ENCODE data around the gene XPO6.
"Not testable (repeated sequence)": the region's sequence is repeated elsewhere in the genome, so short reads cannot be mapped to it uniquely, and the experiment has no call there.

The XPO6 gene, protein sequence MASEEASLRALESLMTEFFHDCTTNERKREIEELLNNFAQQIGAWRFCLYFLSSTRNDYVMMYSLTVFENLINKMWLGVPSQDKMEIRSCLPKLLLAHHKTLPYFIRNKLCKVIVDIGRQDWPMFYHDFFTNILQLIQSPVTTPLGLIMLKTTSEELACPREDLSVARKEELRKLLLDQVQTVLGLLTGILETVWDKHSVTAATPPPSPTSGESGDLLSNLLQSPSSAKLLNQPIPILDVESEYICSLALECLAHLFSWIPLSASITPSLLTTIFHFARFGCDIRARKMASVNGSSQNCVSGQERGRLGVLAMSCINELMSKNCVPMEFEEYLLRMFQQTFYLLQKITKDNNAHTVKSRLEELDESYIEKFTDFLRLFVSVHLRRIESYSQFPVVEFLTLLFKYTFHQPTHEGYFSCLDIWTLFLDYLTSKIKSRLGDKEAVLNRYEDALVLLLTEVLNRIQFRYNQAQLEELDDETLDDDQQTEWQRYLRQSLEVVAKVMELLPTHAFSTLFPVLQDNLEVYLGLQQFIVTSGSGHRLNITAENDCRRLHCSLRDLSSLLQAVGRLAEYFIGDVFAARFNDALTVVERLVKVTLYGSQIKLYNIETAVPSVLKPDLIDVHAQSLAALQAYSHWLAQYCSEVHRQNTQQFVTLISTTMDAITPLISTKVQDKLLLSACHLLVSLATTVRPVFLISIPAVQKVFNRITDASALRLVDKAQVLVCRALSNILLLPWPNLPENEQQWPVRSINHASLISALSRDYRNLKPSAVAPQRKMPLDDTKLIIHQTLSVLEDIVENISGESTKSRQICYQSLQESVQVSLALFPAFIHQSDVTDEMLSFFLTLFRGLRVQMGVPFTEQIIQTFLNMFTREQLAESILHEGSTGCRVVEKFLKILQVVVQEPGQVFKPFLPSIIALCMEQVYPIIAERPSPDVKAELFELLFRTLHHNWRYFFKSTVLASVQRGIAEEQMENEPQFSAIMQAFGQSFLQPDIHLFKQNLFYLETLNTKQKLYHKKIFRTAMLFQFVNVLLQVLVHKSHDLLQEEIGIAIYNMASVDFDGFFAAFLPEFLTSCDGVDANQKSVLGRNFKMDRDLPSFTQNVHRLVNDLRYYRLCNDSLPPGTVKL

DNA sequence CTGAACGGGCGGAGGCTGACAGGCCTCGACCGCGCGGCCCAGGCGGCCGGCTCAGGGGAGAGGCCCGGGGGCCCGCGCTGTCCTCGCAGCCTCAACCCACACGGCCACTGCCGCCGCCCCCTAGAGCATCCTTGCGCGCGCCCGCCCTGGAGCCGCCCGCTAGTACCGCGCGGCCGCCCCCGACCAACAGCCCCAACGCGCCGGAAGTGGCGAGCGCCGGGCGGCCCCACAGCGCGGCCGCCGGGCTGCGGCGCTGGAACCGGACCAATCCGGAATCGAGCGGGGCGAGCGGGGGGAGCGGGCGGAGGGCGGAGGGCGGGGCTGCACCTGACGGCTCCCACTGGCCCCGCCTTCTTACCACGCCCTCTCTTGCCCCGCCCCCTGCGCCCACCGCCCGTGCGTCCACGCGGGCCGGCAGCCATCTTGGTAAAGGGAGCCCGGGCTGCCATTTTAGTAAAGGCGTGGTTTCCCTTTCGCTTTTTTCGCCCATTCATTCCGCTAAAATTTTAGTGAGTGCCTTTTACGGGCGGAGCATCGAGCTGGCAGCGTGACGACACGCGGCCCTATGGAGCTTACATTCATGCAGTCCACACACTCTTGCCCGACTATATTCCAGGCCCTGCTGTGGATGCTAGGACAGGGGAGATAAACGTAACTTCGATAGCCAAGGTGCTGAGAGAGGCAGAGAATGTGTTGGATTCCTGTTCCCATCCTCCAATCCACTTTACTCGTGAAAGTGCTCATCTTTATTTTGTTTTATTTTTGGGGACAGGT is at the start of gene XPO6:
XPO6 (minus strand) TSS at position 208 of the 774 bp plus-strand sequence. CDS start 597 bp downstream, outside the sequence.
- no peaks in the 10 kb centered on the region for H3K9me3 Mint-ChIP-seq
- intact Hi-C loops (cut with micrococcal nuclease) = loop anchor here (2.0 kb wide), 2 partner anchors 31 to 53 kb away; no protein-coding TSS in a partner anchor
- H3K27ac Mint-ChIP-seq = peak within 1 kb of the TSS; percentile 86
- peaks cover 44% of the 10 kb centered on the region for H3K4me1 Mint-ChIP-seq (ENCODE audit: low read depth)
- H3K27me3 Mint-ChIP-seq = no peaks in the 10 kb centered on the region
- H3K4me3 Mint-ChIP-seq = peak within 1 kb of the TSS; percentile 90
- H3K36me3 Mint-ChIP-seq (ENCODE audit: low read depth) = peaks cover 43% of the 10 kb centered on the region

GRCh38 chr16:28260193-28260592 is 48.4 kb upstream of the XPO6 start:
- H3K36me3 Mint-ChIP-seq (ENCODE audit: low read depth) = no peaks in the 10 kb centered on the region
- no peak overlapping the region for H3K27ac Mint-ChIP-seq
- H3K9me3 Mint-ChIP-seq = no peaks in the 10 kb centered on the region
- H3K27me3 Mint-ChIP-seq = peaks cover 19% of the 10 kb centered on the region
- peaks cover 6% of the 10 kb centered on the region for H3K4me1 Mint-ChIP-seq (ENCODE audit: low read depth)
- intact Hi-C loops (cut with micrococcal nuclease) = no loop called here
- H3K4me3 Mint-ChIP-seq = no peak overlapping the region

- Mint-ChIP-seq H3K27me3 (peaks cover 17% of the 10 kb centered on the region), H3K27ac (no peak overlapping the region), H3K36me3 (ENCODE audit: low read depth) (no peaks in the 10 kb centered on the region), H3K9me3 (no peaks in the 10 kb centered on the region), H3K4me1 (ENCODE audit: low read depth) (peaks cover 4% of the 10 kb centered on the region), H3K4me3 (no peak overlapping the region)
- intact Hi-C loops (cut with micrococcal nuclease) = no loop called here
Observed at GRCh38 chr16:28259781-28260150, 48.0 kb upstream of the XPO6 start.

GRCh38 chr16:28259091-28259780 is 47.5 kb upstream of the XPO6 start:
- H3K4me1 Mint-ChIP-seq (ENCODE audit: low read depth) = no peaks in the 10 kb centered on the region
- no peaks in the 10 kb centered on the region for H3K36me3 Mint-ChIP-seq (ENCODE audit: low read depth)
- H3K9me3 Mint-ChIP-seq = no peaks in the 10 kb centered on the region
- H3K27me3 Mint-ChIP-seq = peaks cover 13% of the 10 kb centered on the region
- H3K4me3 Mint-ChIP-seq = no peak overlapping the region
- H3K27ac Mint-ChIP-seq = no peak overlapping the region
- intact Hi-C loops (cut with micrococcal nuclease) = no loop called here

- peaks cover 9% of the 10 kb centered on the region for H3K27me3 Mint-ChIP-seq
- H3K27ac Mint-ChIP-seq = no peak overlapping the region
- intact Hi-C loops (cut with micrococcal nuclease) = no loop called here
- H3K36me3 Mint-ChIP-seq (ENCODE audit: low read depth) = no peaks in the 10 kb centered on the region
- H3K9me3 Mint-ChIP-seq = no peaks in the 10 kb centered on the region
- no peaks in the 10 kb centered on the region for H3K4me1 Mint-ChIP-seq (ENCODE audit: low read depth)
- H3K4me3 Mint-ChIP-seq = no peak overlapping the region
Observed at GRCh38 chr16:28258567-28258966, 46.8 kb upstream of the XPO6 start.

- no peak overlapping the region for H3K4me3 Mint-ChIP-seq
- peaks cover 4% of the 10 kb centered on the region for H3K27me3 Mint-ChIP-seq
- no peaks in the 10 kb centered on the region for H3K36me3 Mint-ChIP-seq (ENCODE audit: low read depth)
Observed at GRCh38 chr16:28257256-28257655, 45.5 kb upstream of the XPO6 start.

DNA sequence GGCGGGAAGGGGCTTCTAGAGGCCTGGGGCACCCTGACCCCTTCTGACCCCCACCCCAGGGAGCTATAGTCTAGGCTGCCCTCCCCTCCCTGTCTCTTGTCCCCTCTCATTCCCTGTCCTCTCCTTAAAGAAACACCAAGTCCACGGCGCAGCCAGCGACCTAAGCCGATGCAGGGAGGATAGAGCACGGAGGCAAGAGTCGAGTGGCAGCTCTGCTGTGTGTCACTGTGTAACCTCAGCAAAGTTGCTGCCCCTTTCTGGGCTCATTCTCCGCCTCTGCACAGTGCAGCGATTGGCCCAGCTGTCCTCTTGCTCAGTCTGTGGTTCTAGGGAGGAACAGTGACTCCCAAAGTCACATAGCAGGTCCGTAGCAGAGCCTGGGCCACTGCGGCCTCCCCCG is 44.1 kb upstream of the XPO6 start:
- intact Hi-C loops (cut with micrococcal nuclease) = no loop called here
- H3K27ac Mint-ChIP-seq = no peak overlapping the region
- peaks cover 6% of the 10 kb centered on the region for H3K27me3 Mint-ChIP-seq
- no peak overlapping the region for H3K4me3 Mint-ChIP-seq
- no peaks in the 10 kb centered on the region for H3K36me3 Mint-ChIP-seq (ENCODE audit: low read depth)
- no peaks in the 10 kb centered on the region for H3K4me1 Mint-ChIP-seq (ENCODE audit: low read depth)
- H3K9me3 Mint-ChIP-seq = no peaks in the 10 kb centered on the region

More at GRCh38 chr16:28257256-28257655, 45.5 kb upstream of the XPO6 start:
- intact Hi-C loops (cut with micrococcal nuclease) = no loop called here
- Mint-ChIP-seq H3K9me3 (no peaks in the 10 kb centered on the region), H3K27ac (no peak overlapping the region), H3K4me1 (ENCODE audit: low read depth) (no peaks in the 10 kb centered on the region)

GRCh38 chr16:28254158-28254557 is 42.4 kb upstream of the XPO6 start:
- no peak overlapping the region for H3K4me3 Mint-ChIP-seq
- H3K27me3 Mint-ChIP-seq = peaks cover 4% of the 10 kb centered on the region
- H3K9me3 Mint-ChIP-seq = no peaks in the 10 kb centered on the region
- intact Hi-C loops (cut with micrococcal nuclease) = no loop called here
- no peaks in the 10 kb centered on the region for H3K4me1 Mint-ChIP-seq (ENCODE audit: low read depth)
- H3K27ac Mint-ChIP-seq = no peak overlapping the region
- no peaks in the 10 kb centered on the region for H3K36me3 Mint-ChIP-seq (ENCODE audit: low read depth)

- Mint-ChIP-seq H3K27me3 (peaks cover 3% of the 10 kb centered on the region), H3K27ac (no peak overlapping the region)
Observed at GRCh38 chr16:28250999-28251398, 39.2 kb upstream of the XPO6 start.

GRCh38 chr16:28249483-28249882 is 37.7 kb upstream of the XPO6 start:
- H3K27me3 Mint-ChIP-seq; H3K27ac Mint-ChIP-seq; intact Hi-C loops (cut with micrococcal nuclease); H3K9me3 Mint-ChIP-seq; H3K36me3 Mint-ChIP-seq (ENCODE audit: low read depth); H3K4me3 Mint-ChIP-seq; H3K4me1 Mint-ChIP-seq (ENCODE audit: low read depth): not testable (repeated sequence)

More at GRCh38 chr16:28250999-28251398, 39.2 kb upstream of the XPO6 start:
- Mint-ChIP-seq H3K9me3 (no peaks in the 10 kb centered on the region), H3K4me3 (no peak overlapping the region), H3K36me3 (ENCODE audit: low read depth) (no peaks in the 10 kb centered on the region), H3K4me1 (ENCODE audit: low read depth) (no peaks in the 10 kb centered on the region)
- intact Hi-C loops (cut with micrococcal nuclease) = no loop called here

DNA sequence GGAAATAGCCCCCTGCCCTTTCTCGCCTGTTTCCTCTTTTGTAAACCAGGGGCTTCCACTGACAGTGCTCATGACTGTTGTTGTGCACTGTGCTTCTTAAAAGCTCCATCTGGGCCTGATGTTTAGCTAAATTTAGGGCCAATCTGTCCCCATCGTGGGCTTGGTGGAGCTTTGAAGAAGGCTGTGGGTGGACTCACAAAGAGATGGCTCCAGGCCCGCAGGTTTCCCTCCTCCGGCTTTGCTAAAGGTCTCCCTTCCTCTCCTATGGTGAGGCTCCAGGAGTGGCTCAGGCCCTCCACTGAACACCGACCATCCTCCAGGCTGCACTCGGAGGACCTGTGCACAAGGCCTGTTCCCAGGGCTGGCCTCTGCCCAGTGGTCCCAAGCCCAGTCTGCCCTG is 30.2 kb upstream of the XPO6 start:
- H3K4me1 Mint-ChIP-seq (ENCODE audit: low read depth) = no peaks in the 10 kb centered on the region
- no peaks in the 10 kb centered on the region for H3K36me3 Mint-ChIP-seq (ENCODE audit: low read depth)
- intact Hi-C loops (cut with micrococcal nuclease) = no loop called here
- no peak overlapping the region for H3K4me3 Mint-ChIP-seq
- H3K27me3 Mint-ChIP-seq = peaks cover 4% of the 10 kb centered on the region
- H3K27ac Mint-ChIP-seq = no peak overlapping the region
- peaks cover 14% of the 10 kb centered on the region for H3K9me3 Mint-ChIP-seq

- H3K4me3 Mint-ChIP-seq = no peak overlapping the region
- H3K27ac Mint-ChIP-seq = no peak overlapping the region
- H3K4me1 Mint-ChIP-seq (ENCODE audit: low read depth) = no peaks in the 10 kb centered on the region
- intact Hi-C loops (cut with micrococcal nuclease) = no loop called here
- H3K36me3 Mint-ChIP-seq (ENCODE audit: low read depth) = no peaks in the 10 kb centered on the region
- peaks cover 11% of the 10 kb centered on the region for H3K27me3 Mint-ChIP-seq
- peaks cover 17% of the 10 kb centered on the region for H3K9me3 Mint-ChIP-seq
Observed at GRCh38 chr16:28237754-28238357, 26.1 kb upstream of the XPO6 start.

All from dendritic cell treated with granulocyte-macrophage colony-stimulating factor and Interleukin-4, amounts not matched to agents 40 ng/mL and 50 ng/mL, for 4 days (primary cell).